Peyer's patch (tissue), 4 donors: ENCODE data around the gene KIAA1671.

Experiments used
- POLR2A ChIP-seq, 2 donors: fragments of 450-650 bp; IDR thresholded peaks; one replicate each; pipeline ENCODE4 v1.5.1; 2017; ENCODE audit warnings: antibody characterized with exemption in 2 of 2, mild to moderate bottlenecking in 2 of 2, moderate library complexity in 2 of 2
- TF ChIP-seq, protein P1 (sequence below), 6 experiments: fragments of 450-650 bp in 4 of 6; fragments of 200-600 bp in 2 of 6; sonication (generic) in 1 of 6; IDR thresholded peaks; one replicate each; pipeline ENCODE4 v1.5.1; 2017 to 2019; ENCODE audit warnings: antibody characterized with exemption in 6 of 6, mild to moderate bottlenecking in 3 of 6, moderate library complexity in 1 of 6

DNA sequence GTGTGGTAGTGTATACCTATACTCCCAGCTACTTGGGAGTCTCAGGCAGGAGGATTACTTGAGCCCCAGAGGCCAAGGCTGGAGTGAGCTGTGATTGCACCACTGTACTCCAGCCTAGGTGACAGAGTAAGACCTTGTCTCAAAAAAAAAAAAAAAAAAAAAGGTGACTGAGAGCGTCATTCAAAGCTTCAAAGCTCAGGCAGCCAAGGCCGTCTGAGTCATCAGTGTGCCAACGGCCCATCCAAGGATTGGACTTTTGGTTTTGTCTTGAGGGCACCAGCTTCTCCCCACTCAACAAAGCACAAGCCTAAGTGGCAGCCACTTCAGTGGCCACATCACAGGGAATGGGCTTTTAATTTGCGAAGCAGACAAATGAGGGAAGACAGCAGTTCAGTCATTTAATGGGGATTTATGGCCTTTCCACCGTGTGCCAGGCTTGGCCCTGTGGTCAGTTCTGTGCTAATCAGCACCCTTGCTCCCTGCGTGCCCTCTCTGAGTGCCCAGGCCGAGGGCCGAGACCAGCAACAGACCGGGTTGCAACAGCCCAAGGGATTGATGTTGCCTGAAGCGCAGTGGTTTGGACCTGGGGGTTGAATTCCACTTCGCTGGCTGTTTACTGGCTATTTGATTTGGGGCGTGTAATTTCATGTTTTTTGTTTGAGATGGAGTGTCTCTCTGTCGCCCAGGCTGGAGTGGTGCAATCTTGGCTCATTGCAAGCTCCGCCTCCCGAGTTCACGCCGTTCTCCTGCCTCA is 216.9 kb downstream of the KIAA1671 start:
- TF ChIP-seq, protein P1, sequence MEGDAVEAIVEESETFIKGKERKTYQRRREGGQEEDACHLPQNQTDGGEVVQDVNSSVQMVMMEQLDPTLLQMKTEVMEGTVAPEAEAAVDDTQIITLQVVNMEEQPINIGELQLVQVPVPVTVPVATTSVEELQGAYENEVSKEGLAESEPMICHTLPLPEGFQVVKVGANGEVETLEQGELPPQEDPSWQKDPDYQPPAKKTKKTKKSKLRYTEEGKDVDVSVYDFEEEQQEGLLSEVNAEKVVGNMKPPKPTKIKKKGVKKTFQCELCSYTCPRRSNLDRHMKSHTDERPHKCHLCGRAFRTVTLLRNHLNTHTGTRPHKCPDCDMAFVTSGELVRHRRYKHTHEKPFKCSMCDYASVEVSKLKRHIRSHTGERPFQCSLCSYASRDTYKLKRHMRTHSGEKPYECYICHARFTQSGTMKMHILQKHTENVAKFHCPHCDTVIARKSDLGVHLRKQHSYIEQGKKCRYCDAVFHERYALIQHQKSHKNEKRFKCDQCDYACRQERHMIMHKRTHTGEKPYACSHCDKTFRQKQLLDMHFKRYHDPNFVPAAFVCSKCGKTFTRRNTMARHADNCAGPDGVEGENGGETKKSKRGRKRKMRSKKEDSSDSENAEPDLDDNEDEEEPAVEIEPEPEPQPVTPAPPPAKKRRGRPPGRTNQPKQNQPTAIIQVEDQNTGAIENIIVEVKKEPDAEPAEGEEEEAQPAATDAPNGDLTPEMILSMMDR (IDR thresholded peaks at IDR 0.05), result no peak
- no peak for TF ChIP-seq POLR2A (IDR thresholded peaks at IDR 0.05)
